Measurements from ENCODE around the gene ARAP1.

The ARAP1 gene

GRCh38 chr11:72679869-72680268, 72.3 kb downstream of the ARAP1 start:
- DNase-seq = no peak

GRCh38 chr11:72678524-72678923, 73.7 kb downstream of the ARAP1 start:
- DNase-seq = no peak

GRCh38 chr11:72676861-72677341, 75.3 kb downstream of the ARAP1 start:
- no peak for DNase-seq

- DNase-seq = no peak
Measured at GRCh38 chr11:72675221-72675620, 77.0 kb downstream of the ARAP1 start.

GRCh38 chr11:72673943-72674828, 78.0 kb downstream of the ARAP1 start, which contains the start of gene PDE2A:
TSS of gene PDE2A (minus strand) at chr11:72674422. CDS start at chr11:72674207, 215 bp downstream.
- DNase-seq = no peak

GRCh38 chr11:72673284-72673942, 78.8 kb downstream of the ARAP1 start:
- no peak for DNase-seq

GRCh38 chr11:72672597-72673238, 79.5 kb downstream of the ARAP1 start:
- no peak for DNase-seq

- no peak for DNase-seq
Measured at GRCh38 chr11:72671152-72672099, 80.8 kb downstream of the ARAP1 start.

GRCh38 chr11:72670041-72670440, 82.2 kb downstream of the ARAP1 start:
- DNase-seq = no peak

GRCh38 chr11:72669527-72669926, 82.7 kb downstream of the ARAP1 start:
- DNase-seq = no peak

GRCh38 chr11:72668629-72669347, 83.4 kb downstream of the ARAP1 start:
- no peak for DNase-seq

- no peak for DNase-seq
Measured at GRCh38 chr11:72665911-72666472, 86.2 kb downstream of the ARAP1 start.

GRCh38 chr11:72662036-72662435, 90.2 kb downstream of the ARAP1 start:
- DNase-seq = no peak

GRCh38 chr11:72661486-72661885, 90.7 kb downstream of the ARAP1 start:
- no peak for DNase-seq

- DNase-seq = no peak
Measured at GRCh38 chr11:72658989-72659640, 93.1 kb downstream of the ARAP1 start.

GRCh38 chr11:72657411-72658100, 94.7 kb downstream of the ARAP1 start:
- DNase-seq = no peak

- DNase-seq = no peak
Measured at GRCh38 chr11:72655896-72656464, 96.2 kb downstream of the ARAP1 start.

- DNase-seq = no peak
Measured at GRCh38 chr11:72655014-72655413, 97.2 kb downstream of the ARAP1 start.

GRCh38 chr11:72653649-72654048, 98.6 kb downstream of the ARAP1 start:
- no peak for DNase-seq
